ENCODE measurements around the gene GTF2A1L. TPM values are rescaled to one million over a fixed set of nuclear protein-coding genes. Genes with fewer than 3 reads are reported as not detected.

GTF2A1L gene
- total RNA-seq, 1 donor from 2014 or later, result not detected

DNA sequence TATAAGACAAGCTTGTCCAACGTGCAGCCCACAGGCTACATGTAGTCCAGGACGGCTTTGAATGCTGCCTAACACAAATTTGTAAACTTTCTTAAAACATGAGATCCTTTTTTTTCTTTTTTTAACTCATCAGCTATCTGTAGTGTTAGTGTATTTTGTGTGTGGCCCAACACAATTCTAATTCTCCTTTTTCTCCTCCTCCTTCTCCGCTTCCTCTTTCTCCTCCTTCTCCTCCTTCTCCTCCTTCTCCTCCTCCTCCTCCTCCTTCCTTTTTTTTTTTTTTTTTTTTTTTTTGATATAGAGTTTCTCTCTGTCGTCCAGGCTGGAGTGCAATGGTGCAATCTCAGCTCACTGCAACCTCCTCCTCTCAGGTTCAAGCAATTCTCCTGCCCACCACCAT is 39.3 kb upstream of the GTF2A1L start:
- no peak for DNase-seq (ENCODE audit: extremely low spot score, unreplicated experiment)
- Mint-ChIP-seq H3K27me3 (no peaks in the 10 kb centered on the region), H3K4me3 (no peak overlapping the region), H3K27ac (no peak overlapping the region), H3K9me3 (no peaks in the 10 kb centered on the region), H3K4me1 (ENCODE audit: unreplicated experiment) (no peaks in the 10 kb centered on the region), H3K36me3 (peaks cover 21% of the 10 kb centered on the region)
- TF ChIP-seq, protein P1, sequence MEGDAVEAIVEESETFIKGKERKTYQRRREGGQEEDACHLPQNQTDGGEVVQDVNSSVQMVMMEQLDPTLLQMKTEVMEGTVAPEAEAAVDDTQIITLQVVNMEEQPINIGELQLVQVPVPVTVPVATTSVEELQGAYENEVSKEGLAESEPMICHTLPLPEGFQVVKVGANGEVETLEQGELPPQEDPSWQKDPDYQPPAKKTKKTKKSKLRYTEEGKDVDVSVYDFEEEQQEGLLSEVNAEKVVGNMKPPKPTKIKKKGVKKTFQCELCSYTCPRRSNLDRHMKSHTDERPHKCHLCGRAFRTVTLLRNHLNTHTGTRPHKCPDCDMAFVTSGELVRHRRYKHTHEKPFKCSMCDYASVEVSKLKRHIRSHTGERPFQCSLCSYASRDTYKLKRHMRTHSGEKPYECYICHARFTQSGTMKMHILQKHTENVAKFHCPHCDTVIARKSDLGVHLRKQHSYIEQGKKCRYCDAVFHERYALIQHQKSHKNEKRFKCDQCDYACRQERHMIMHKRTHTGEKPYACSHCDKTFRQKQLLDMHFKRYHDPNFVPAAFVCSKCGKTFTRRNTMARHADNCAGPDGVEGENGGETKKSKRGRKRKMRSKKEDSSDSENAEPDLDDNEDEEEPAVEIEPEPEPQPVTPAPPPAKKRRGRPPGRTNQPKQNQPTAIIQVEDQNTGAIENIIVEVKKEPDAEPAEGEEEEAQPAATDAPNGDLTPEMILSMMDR (conservative IDR thresholded peaks at IDR 0.05), result no peak

DNA sequence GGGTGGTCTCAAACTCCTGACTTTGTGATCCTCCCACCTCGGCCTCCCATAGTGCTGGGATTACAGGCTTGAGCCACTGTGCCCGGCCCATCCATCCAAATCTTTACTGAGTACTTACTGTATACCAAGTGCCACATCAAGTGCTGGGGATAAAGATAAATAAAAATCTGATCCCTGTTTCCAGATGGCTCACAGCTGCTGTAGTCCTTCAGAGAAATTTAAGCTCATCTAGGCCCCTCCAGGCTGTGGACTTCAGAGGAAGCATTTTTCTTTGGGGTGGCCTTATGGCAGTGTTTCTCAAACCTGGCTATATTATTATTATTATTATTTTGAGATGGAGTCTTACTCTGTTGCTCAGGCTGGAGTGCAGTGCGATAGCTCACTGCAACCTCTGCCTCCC is 33.7 kb upstream of the GTF2A1L start:
- Mint-ChIP-seq H3K27ac (no peak overlapping the region), H3K9me3 (peaks cover 5% of the 10 kb centered on the region), H3K27me3 (peaks cover 8% of the 10 kb centered on the region), H3K4me3 (no peak overlapping the region), H3K36me3 (peaks cover 27% of the 10 kb centered on the region), H3K4me1 (ENCODE audit: unreplicated experiment) (peaks cover 23% of the 10 kb centered on the region)
- TF ChIP-seq, protein P1 (conservative IDR thresholded peaks at IDR 0.05), result no peak
- DNase-seq (ENCODE audit: extremely low spot score, unreplicated experiment), result no peak

DNA sequence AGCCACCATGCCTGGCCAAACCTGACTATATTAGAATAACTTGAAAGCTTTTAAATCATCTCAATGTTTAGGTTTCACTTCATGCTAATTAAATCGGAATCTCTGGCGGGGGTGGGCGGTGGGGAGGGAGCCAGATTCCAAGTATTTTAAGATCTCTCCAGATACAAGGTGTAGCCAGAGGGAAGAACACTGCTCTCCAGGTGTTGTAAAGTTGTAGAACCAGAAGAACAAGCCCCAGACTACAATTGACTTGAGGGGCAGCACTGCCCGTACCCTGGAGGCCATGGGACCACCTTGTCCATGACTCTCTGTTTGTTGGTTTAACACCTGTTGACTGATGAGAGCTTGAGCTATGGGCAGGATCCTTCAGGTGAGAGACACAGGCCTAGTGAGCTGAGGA is 33.1 kb upstream of the GTF2A1L start:
- Mint-ChIP-seq H3K27ac (no peak overlapping the region), H3K4me3 (no peak overlapping the region), H3K36me3 (peaks cover 27% of the 10 kb centered on the region), H3K9me3 (peaks cover 5% of the 10 kb centered on the region), H3K27me3 (peaks cover 10% of the 10 kb centered on the region), H3K4me1 (ENCODE audit: unreplicated experiment) (peaks cover 28% of the 10 kb centered on the region)
- DNase-seq (ENCODE audit: extremely low spot score, unreplicated experiment), result no peak
- TF ChIP-seq, protein P1 (conservative IDR thresholded peaks at IDR 0.05), result no peak

DNA sequence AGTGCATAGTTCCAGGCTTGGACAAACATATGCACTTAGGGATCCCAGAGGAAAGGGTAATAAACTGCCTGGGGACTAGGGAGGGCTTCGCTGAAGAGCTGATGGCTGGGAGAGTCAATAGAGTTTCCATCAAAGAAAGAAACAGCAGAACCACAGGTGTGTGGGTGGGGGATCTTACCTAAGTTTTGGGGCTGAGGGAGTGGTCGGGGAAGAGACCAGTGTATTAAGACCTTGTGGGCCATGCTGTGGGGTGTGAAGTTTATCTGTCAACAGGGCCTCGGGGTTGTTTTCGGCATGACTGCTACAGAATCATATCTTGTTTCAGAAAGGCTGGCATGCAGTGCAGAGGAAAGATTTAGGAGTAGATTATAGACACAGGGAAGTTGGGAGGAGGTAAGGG is 31.2 kb upstream of the GTF2A1L start:
- H3K27me3 Mint-ChIP-seq, result peaks cover 10% of the 10 kb centered on the region
- peaks cover 28% of the 10 kb centered on the region for H3K4me1 Mint-ChIP-seq (ENCODE audit: unreplicated experiment)
- no peak overlapping the region for H3K4me3 Mint-ChIP-seq
- peaks cover 17% of the 10 kb centered on the region for H3K36me3 Mint-ChIP-seq
- H3K27ac Mint-ChIP-seq, result no peak overlapping the region
- no peak for DNase-seq (ENCODE audit: extremely low spot score, unreplicated experiment)
- TF ChIP-seq, protein P1 (conservative IDR thresholded peaks at IDR 0.05), result no peak
- peaks cover 5% of the 10 kb centered on the region for H3K9me3 Mint-ChIP-seq

DNA sequence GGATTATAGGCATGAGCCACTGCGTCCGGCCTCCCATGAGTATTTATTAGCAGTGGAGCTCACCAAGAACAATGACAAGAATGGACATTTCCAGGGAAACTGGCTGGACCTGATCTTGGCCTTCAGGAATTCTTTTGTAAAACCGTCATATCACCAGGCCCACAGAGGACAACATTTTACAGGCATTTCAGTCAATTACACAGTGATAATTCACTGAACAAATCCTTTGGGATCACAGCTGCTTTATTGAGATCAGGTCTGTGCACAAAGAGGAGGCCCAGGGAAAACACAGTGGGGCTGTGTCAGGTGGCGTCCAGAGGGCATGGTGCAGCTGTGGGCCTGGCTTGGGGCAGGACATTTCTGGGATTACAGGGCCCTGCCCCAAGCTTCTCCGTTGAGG is 30.1 kb upstream of the GTF2A1L start:
- Mint-ChIP-seq H3K27ac (no peak overlapping the region), H3K4me1 (ENCODE audit: unreplicated experiment) (peaks cover 28% of the 10 kb centered on the region), H3K9me3 (peaks cover 5% of the 10 kb centered on the region), H3K27me3 (peaks cover 10% of the 10 kb centered on the region), H3K36me3 (peaks cover 13% of the 10 kb centered on the region), H3K4me3 (no peak overlapping the region)
- DNase-seq (ENCODE audit: extremely low spot score, unreplicated experiment), result no peak
- TF ChIP-seq, protein P1 (conservative IDR thresholded peaks at IDR 0.05), result no peak

DNA sequence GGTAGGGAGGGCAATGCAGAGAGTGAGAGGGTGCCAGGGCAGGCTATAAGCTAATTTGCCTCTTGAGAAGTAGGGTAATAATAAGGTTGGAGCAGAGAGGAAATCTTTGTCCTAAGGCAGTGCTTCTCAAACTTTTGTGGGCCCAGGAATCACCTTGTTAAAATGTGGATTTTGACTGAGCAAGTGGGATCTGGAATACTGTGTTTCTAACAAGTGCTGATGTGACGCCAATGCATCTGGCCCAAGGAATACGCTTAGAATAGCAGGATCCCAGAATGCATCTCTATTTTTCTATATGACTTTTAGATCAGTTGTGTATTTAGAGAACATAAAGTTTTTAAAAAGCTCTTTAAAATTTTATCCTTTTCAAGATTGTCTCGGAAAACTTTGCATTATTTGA is 29.7 kb upstream of the GTF2A1L start:
- peaks cover 28% of the 10 kb centered on the region for H3K4me1 Mint-ChIP-seq (ENCODE audit: unreplicated experiment)
- H3K9me3 Mint-ChIP-seq, result peaks cover 5% of the 10 kb centered on the region
- H3K27ac Mint-ChIP-seq, result no peak overlapping the region
- TF ChIP-seq, protein P1 (conservative IDR thresholded peaks at IDR 0.05), result no peak
- H3K4me3 Mint-ChIP-seq, result no peak overlapping the region
- peaks cover 13% of the 10 kb centered on the region for H3K36me3 Mint-ChIP-seq
- no peak for DNase-seq (ENCODE audit: extremely low spot score, unreplicated experiment)
- peaks cover 10% of the 10 kb centered on the region for H3K27me3 Mint-ChIP-seq
